Measurements from ENCODE around the gene IPPK.

DNA sequence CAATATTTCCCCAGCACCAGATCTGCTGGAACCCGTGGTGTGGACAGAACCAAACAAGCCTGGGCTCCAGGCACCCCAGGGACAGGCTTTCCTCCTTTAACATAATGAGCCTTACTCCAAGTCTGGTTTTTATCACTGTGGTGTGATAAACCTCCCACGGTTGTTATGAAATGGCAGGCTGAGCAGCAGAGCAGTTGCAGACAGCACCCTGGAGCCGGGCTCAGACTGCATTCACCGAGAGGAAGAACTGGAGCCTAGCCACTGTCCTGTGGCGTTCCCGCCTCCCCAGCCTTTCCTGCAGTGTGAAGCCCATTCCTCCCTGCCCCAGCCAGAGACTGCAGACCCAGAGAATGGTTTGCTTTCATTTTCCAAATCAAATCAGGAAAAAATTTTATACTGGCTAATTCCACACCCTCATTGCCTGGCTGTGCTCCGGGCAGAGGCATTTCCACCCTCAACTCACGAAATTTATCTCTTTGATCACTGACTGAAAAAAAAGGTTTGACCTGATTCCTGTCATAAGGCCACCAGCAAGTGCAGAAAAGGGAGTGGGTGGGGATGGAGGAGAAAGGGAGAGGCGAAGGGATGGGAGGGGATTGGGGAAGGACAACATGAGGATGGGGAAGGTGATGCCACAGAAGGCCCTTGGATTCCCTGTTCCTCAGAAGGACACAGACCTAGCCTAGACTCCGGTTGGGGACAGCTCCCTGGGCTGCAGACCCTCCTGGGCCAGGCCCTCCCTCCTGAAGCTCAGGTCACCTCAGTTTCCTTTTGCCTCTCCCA is 18.9 kb downstream of the IPPK start:
- TF ChIP-seq CTCF (IDR thresholded peaks at IDR 0.05; ENCODE audit: low read length), result no peak
- TF ChIP-seq EZH2 (IDR thresholded peaks at IDR 0.05; ENCODE audit: borderline replicate concordance, low read length), result no peak
